Activated CD8-positive, alpha-beta T cell treated with anti-CD3 and anti-CD28 coated beads, Interleukin-2, amount 10 ng/mL, durations not matched to agents 7 days and 5 days (primary cell): ENCODE results near the gene TMEM225B. TPM values are rescaled to one million over a fixed set of nuclear protein-coding genes. Genes with fewer than 3 reads are reported as not detected.
"Not testable (repeated sequence)": the region's sequence is repeated elsewhere in the genome, so short reads cannot be mapped to it uniquely, and the experiment has no call there.

Source experiments
- ATAC-seq: fragments of 150-1000 bp; cut with Tn5 transposase; one replicate; pipeline ENCODE4 v1.10.0; 2021; ENCODE audit warnings: moderate library complexity
- CTCF ChIA-PET: fragments of 350-600 bp; sonication (Branson Sonifier 250); formaldehyde crosslinking; loops from one replicate; lab custom pipeline; 2021; ENCODE audit warnings: antibody characterized with exemption; lab: Charles Lee
- POLR2A ChIA-PET: fragments of 350-600 bp; sonication (Branson Sonifier 250); formaldehyde crosslinking; loops from one replicate; lab custom pipeline; 2021; ENCODE audit warnings: antibody characterized with exemption; lab: Charles Lee
- DNase-seq: peaks from one replicate; pipeline ENCODE4 v3.0.0-alpha.2; 2020
- H3K27ac Mint-ChIP-seq: one replicate; pipeline ENCODE4 v1.8.0; 2021; ENCODE audit warnings: mild to moderate bottlenecking, mixed read lengths
- H3K27me3 Mint-ChIP-seq: one replicate; pipeline ENCODE4 v1.8.0; 2021; ENCODE audit warnings: low read depth, mixed read lengths
- H3K36me3 Mint-ChIP-seq: one replicate; pipeline ENCODE4 v1.8.0; 2021; ENCODE audit warnings: low read depth, mixed read lengths
- H3K4me1 Mint-ChIP-seq: one replicate; pipeline ENCODE4 v1.8.0; 2021; ENCODE audit warnings: low read depth, mixed read lengths
- H3K4me3 Mint-ChIP-seq: one replicate; pipeline ENCODE4 v1.8.0; 2021; ENCODE audit warnings: mild to moderate bottlenecking, mixed read lengths
- H3K9me3 Mint-ChIP-seq: one replicate; pipeline ENCODE4 v1.8.0; 2022; ENCODE audit warnings: mixed read lengths; ENCODE audit not compliant: insufficient read depth
- total RNA-seq, 2 experiments: library from RNA; stranded (reverse); gene quantifications; one replicate each; pipeline ENCODE4 v1.2.3, GENCODE V29; 2021

Gene TMEM225B
- total RNA-seq, 2 experiments from 2014 or later, result 1.2 to 1.4 TPM

DNA sequence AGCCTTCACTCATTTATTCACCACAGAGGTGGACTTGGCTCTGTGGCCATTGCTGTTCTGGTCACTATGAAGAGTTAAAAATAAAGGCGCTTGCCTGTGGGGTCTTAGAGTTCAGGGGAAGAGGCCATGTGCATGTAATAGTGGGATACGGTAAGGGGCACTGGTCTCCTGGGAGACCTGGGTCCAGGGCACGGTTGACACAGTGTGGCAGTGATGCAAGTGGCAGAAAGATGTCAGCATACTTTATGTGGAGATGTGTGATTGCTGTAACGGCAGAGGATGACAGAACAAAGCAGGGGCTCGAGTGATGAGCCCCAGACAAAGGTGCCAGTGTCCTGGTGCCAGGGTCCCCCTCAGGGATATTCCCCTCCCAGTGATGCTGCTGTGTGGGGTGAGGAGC lies 27.3 kb downstream of the TMEM225B start:
- peaks cover 91% of the 10 kb centered on the region for H3K36me3 Mint-ChIP-seq
- ChIA-PET POLR2A (interaction anchor here (0.5 to 1.4 kb wide), 3 partner anchors 9 to 82 kb away, joined by 3 to 5 read pairs (median 3); partner anchors contain the start of genes ZNF655 and ZSCAN25), CTCF (interaction anchor here (1.2 to 1.8 kb wide), 3 partner anchors 10 to 215 kb away, joined by 3 to 6 read pairs (median 4); no protein-coding TSS in a partner anchor)
- no peak for ATAC-seq
- peak overlapping the region; percentile 99 for H3K27ac Mint-ChIP-seq
- H3K27me3 Mint-ChIP-seq, result no peaks in the 10 kb centered on the region
- peaks cover 60% of the 10 kb centered on the region for H3K4me1 Mint-ChIP-seq
- no peak for DNase-seq
- H3K4me3 Mint-ChIP-seq, result peak overlapping the region; percentile 83
- no peaks in the 10 kb centered on the region for H3K9me3 Mint-ChIP-seq

DNA sequence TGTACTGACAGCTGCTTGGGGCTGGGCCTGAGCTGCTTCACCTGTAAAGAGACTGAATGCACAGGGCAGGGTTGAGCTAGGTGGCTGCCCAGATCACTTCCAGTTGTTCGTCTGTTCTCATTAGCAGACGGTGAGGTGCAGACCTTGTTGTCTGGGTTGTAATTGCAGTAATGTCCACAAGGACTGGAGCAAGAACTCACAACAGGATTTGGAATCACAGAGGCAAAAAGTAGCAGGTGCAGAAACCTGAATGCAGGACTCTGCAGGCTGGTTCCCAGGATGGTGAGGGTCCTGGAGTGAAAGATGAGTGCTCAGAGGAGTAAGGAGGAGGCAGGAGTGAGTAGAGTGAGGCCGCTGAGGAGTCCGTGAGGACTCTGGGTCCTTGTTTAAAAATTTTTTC lies 27.9 kb downstream of the TMEM225B start:
- H3K27ac Mint-ChIP-seq, result peak overlapping the region; percentile 99
- no peak for DNase-seq
- H3K27me3 Mint-ChIP-seq, result no peaks in the 10 kb centered on the region
- peaks cover 61% of the 10 kb centered on the region for H3K4me1 Mint-ChIP-seq
- POLR2A ChIA-PET, result interaction anchor here (1.2 to 1.4 kb wide), 2 partner anchors 9 to 67 kb away, joined by 3 to 5 read pairs; partner anchors contain the start of genes ZNF655 and ZSCAN25
- CTCF ChIA-PET, result no interaction called here
- no peaks in the 10 kb centered on the region for H3K9me3 Mint-ChIP-seq
- ATAC-seq, result no peak
- H3K4me3 Mint-ChIP-seq, result peak overlapping the region; percentile 83
- H3K36me3 Mint-ChIP-seq, result peaks cover 91% of the 10 kb centered on the region

DNA sequence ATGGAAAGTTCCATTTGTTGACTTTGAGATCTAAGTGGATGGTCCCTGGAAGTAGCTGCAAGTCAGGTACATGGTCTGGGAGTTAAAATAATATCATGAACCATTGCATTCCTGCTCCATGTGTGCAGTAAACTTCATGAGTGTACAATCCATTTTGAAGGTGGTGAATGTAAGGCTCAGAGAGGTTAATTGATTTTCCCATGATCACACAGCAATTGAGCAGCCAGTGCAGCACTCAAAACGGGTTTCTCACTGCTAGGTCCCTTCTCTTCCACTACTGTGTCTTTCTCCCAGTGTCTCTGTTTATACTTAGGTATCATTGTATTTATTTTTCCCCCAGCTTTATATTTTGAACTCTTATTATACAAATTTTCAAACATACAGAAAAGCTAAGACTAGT lies 28.6 kb downstream of the TMEM225B start:
- CTCF ChIA-PET, result no interaction called here
- Mint-ChIP-seq H3K4me3 (no peak overlapping the region), H3K36me3 (peaks cover 90% of the 10 kb centered on the region), H3K4me1 (peaks cover 60% of the 10 kb centered on the region), H3K27ac (peak overlapping the region; percentile 99), H3K27me3 (no peaks in the 10 kb centered on the region), H3K9me3 (no peaks in the 10 kb centered on the region)
- ATAC-seq (no peak), DNase-seq (no peak)
- POLR2A ChIA-PET, result interaction anchor here (1.4 kb wide), 1 partner anchor 10 kb away, joined by 5 read pairs; the partner anchor contains the start of gene ZSCAN25

DNA sequence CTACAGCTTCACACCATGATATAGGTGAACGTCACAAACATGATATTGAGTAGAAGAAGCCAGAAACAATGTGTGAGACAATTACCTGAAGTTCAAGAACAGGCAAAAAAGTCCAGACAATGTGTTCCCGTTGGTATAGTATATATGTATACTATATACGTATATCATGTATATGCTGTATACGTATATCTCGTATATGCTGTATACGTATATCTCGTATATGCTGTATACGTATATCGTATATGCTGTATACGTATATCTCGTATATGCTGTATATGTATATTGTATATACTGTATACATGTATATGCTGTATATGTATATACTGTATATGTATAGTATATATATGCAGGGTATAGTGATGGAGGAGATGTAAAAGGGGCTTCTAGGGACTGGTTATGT lies 29.4 kb downstream of the TMEM225B start:
- H3K27ac Mint-ChIP-seq, result no peak overlapping the region
- H3K9me3 Mint-ChIP-seq, result no peaks in the 10 kb centered on the region
- no peak overlapping the region for H3K4me3 Mint-ChIP-seq
- no peaks in the 10 kb centered on the region for H3K27me3 Mint-ChIP-seq
- POLR2A ChIA-PET, result no interaction called here
- peaks cover 86% of the 10 kb centered on the region for H3K36me3 Mint-ChIP-seq
- no peak for DNase-seq
- peaks cover 55% of the 10 kb centered on the region for H3K4me1 Mint-ChIP-seq
- no peak for ATAC-seq
- CTCF ChIA-PET, result interaction anchor here (1.3 kb wide), 1 partner anchor 286 kb away, joined by 3 read pairs; no protein-coding TSS in a partner anchor

DNA sequence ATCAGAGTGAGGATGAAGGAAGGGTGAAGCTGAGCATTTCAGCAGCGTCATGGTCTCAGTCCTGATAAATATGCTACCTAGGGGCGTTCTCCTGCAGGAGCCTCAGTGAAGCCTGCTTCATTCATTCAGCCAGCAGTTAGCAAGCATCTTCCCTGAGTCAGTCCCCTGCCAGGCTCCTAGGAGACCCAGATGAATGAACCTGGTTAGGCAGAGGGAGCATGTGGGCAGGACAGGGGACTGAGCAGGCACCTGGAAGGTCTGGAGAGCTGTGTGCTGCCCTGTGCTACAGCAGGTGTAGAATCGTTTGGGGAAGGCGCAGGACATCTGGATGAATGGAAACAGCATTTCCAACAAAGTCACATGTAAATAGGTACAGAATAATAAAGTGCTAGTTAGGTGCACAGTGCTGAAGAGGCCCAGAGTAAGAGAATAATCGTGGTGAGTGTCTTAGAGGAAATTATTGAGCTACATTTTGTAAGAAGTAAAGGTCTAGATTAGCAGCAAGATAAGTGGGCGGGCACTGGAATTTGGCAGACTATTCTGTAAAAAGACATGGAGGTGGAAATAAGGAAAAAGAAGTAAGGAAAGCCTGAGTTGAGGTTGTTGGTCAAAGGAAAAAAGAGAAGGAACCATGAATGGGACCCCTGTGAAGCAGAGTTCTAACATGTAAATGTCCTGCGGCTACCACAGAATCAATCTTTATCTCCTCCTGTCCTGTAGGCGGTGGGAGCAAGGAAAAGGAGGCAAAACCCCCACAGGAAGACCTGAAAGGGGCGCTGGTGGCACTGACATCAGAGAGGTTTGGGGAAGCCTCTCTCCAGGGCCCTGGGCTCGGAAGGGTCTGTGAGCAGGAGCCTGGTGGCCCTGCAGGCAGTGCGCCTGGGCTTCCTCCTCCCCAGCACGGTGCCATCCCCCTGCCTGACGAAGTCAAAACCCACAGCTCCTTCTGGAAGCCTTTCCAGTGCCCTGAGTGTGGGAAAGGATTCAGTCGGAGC lies 30.7 kb downstream of the TMEM225B start:
- Mint-ChIP-seq H3K36me3 (peaks cover 84% of the 10 kb centered on the region), H3K27me3 (no peaks in the 10 kb centered on the region), H3K9me3 (no peaks in the 10 kb centered on the region), H3K4me3 (no peak overlapping the region), H3K4me1 (peaks cover 42% of the 10 kb centered on the region), H3K27ac (no peak overlapping the region)
- ChIA-PET POLR2A (interaction anchor here (2.0 kb wide), 1 partner anchor 12 kb away, joined by 6 read pairs; the partner anchor contains the start of gene ZSCAN25), CTCF (interaction anchor here (1.3 kb wide), 1 partner anchor 285 kb away, joined by 3 read pairs; no protein-coding TSS in a partner anchor)
- ATAC-seq (no peak), DNase-seq (no peak)

DNA sequence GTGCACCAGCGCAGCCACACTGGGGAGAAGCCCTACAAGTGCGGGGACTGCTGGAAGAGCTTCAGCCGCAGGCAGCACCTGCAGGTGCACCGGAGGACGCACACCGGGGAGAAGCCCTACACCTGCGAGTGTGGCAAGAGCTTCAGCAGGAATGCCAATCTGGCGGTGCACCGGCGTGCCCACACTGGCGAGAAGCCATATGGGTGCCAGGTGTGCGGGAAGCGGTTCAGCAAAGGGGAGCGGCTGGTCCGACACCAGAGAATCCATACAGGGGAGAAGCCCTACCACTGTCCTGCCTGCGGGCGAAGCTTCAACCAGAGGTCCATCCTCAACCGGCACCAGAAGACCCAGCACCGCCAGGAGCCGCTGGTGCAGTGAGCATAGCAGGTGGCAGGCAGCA lies 31.6 kb downstream of the TMEM225B start:
- Mint-ChIP-seq H3K9me3 (no peaks in the 10 kb centered on the region), H3K4me3 (no peak overlapping the region), H3K27ac (no peak overlapping the region), H3K36me3 (peaks cover 79% of the 10 kb centered on the region), H3K27me3 (no peaks in the 10 kb centered on the region), H3K4me1 (peaks cover 34% of the 10 kb centered on the region)
- DNase-seq, result no peak
- CTCF ChIA-PET, result no interaction called here
- no peak for ATAC-seq
- POLR2A ChIA-PET, result interaction anchor here (2.0 kb wide), 1 partner anchor 13 kb away, joined by 6 read pairs; the partner anchor contains the start of gene ZSCAN25

DNA sequence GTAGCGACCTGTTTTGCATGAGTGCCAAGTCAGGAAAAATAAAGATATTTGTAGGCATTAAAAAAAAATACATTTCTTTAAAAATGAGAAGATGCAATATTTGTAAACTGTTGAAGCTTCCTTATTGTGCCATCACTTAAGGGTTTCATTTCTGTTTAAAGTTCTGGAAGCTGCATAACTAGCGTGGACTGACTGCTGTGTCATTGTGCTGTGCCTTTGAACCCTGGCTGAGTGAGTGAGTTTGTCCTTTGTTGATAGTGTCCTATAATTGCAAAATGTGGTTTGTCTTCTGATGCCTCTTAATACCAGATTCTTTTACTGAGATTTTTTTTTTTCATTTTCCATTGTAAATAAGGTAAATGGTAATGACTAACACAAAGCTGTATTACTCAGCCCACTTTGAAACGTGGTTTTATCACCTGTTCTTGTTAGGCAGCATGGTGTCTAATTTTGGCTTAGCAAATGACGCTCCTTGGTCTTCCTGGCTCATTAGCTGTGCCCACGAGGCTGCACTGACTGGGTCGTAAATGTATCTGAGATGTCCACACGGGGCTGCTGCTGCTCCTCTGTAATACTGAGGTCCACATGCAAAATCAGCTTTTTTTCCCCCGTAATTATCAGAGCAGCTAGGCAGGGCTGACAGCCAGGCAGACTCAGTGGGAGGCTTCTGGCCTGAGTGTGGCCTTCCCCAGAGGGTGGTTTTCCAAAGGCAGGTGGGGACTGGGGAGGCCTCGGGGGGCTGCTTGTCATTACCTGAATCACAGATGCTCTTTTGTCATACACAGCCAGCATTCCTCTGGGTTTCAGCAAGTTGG lies 33.4 kb downstream of the TMEM225B start:
- POLR2A ChIA-PET, result interaction anchor here (0.7 to 1.3 kb wide), 3 partner anchors 9 to 73 kb away, joined by 4 to 7 read pairs (median 6); partner anchors contain the start of genes ZNF655 and ZSCAN25
- no peak overlapping the region for H3K4me3 Mint-ChIP-seq
- no peaks in the 10 kb centered on the region for H3K27me3 Mint-ChIP-seq
- peaks cover 18% of the 10 kb centered on the region for H3K4me1 Mint-ChIP-seq
- ATAC-seq (peak; percentile 24), DNase-seq (peak; percentile 41)
- peaks cover 72% of the 10 kb centered on the region for H3K36me3 Mint-ChIP-seq
- CTCF ChIA-PET, result interaction anchor here (0.6 to 2.2 kb wide), 11 partner anchors 15 to 451 kb away, joined by 3 to 6 read pairs (median 3); partner anchors contain the start of gene ZSCAN25
- H3K9me3 Mint-ChIP-seq, result no peaks in the 10 kb centered on the region
- H3K27ac Mint-ChIP-seq, result peak overlapping the region; percentile 32

DNA sequence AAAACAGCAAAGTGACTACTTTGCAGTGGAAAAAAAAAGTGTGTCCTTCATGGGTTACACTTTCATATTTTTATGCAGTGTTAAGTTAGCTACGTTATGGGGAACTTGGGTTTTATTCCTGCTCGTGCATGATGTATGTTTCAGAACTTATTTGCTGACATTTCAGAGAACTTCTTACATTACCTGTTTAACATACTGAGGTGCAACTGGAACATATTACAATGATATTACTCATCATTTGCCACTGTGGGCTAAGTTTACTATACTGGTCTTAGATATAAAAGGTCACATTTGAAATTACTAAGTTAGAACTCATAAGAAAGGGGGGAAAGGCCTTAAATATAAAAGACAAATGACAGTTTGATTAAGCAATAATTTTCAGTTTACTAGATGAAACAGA lies 39.3 kb downstream of the TMEM225B start:
- H3K9me3 Mint-ChIP-seq, H3K27me3 Mint-ChIP-seq, CTCF ChIA-PET, POLR2A ChIA-PET, ATAC-seq, DNase-seq, H3K4me3 Mint-ChIP-seq: not testable (repeated sequence)
- peaks cover 13% of the 10 kb centered on the region for H3K4me1 Mint-ChIP-seq
- H3K36me3 Mint-ChIP-seq, result peaks cover 66% of the 10 kb centered on the region
- peak overlapping the region; percentile 20 for H3K27ac Mint-ChIP-seq

DNA sequence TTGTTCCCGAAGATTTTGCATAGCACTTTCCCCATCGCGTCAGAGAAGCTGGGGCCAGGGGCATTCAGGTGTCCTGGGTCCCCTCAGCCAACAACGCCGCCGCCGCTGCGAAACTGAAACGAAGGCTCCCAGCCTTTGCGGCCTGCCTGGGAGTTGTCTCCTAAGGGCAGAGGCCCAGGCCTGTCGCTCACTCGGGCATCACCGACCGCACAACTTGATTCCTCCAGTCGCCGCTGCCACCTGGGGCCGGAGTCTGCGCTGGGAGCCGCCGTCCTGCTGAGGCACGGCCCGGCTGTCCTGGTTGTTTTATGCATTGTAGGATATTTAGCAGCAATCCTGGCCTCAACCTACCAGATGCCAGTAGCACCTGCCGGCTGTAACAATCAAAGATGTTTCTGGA lies 40.7 kb downstream of the TMEM225B start:
- Mint-ChIP-seq H3K4me3 (no peak overlapping the region), H3K36me3 (peaks cover 66% of the 10 kb centered on the region), H3K27ac (no peak overlapping the region), H3K27me3 (no peaks in the 10 kb centered on the region), H3K4me1 (peaks cover 16% of the 10 kb centered on the region), H3K9me3 (no peaks in the 10 kb centered on the region)
- ATAC-seq, result no peak
- ChIA-PET POLR2A (no interaction called here), CTCF (no interaction called here)
- no peak for DNase-seq

DNA sequence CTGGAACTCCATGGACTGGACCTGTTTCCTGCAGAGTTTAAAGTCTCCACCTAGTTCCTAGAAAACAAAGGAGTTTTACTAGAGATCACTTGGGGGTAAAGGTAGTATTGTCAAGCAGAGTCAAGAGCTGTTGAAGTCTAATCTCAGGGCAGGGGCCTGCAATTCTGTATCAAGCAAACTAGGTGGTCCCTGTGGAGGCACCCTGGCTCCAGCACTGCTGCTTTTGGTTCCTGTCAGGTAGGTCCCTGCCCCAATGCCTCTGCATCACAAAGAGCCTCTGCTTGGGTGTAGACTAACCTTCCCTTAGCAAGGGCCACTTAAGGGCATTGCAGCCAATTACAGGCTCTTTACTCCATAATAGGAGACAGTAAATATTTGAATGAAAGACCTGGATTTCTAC lies 41.2 kb downstream of the TMEM225B start:
- CTCF ChIA-PET, result interaction anchor here (1.3 kb wide), 1 partner anchor 270 kb away, joined by 3 read pairs; no protein-coding TSS in a partner anchor
- H3K27me3 Mint-ChIP-seq, result no peaks in the 10 kb centered on the region
- no peak overlapping the region for H3K27ac Mint-ChIP-seq
- DNase-seq (no peak), ATAC-seq (no peak)
- H3K4me3 Mint-ChIP-seq, result no peak overlapping the region
- POLR2A ChIA-PET, result no interaction called here
- peaks cover 68% of the 10 kb centered on the region for H3K36me3 Mint-ChIP-seq
- peaks cover 16% of the 10 kb centered on the region for H3K4me1 Mint-ChIP-seq
- H3K9me3 Mint-ChIP-seq, result no peaks in the 10 kb centered on the region

DNA sequence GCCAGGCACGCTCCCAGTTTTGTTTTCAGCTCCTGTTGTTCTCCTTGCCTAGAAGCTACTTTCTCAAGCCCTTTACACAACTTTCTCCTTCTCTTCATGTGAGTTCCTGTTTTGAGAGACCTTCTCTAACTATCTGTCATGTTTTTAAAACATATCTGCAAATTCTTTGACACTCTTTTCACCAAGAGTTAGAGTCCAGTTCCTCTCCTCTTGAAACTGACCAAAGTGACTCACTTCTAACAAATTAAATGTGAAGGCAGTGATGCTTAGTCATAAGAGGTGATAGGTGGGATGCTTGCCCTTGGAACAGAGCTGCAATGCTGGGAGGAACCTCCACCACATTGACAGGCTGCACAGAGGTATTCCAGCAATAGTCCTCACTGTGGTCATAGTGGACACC lies 44.0 kb downstream of the TMEM225B start:
- ATAC-seq (no peak), DNase-seq (no peak)
- peaks cover 11% of the 10 kb centered on the region for H3K4me1 Mint-ChIP-seq
- no peak overlapping the region for H3K27ac Mint-ChIP-seq
- no peaks in the 10 kb centered on the region for H3K27me3 Mint-ChIP-seq
- ChIA-PET POLR2A (no interaction called here), CTCF (no interaction called here)
- peaks cover 74% of the 10 kb centered on the region for H3K36me3 Mint-ChIP-seq
- H3K4me3 Mint-ChIP-seq, result no peak overlapping the region
- H3K9me3 Mint-ChIP-seq, result no peaks in the 10 kb centered on the region
